GM12801 (cell line): ENCODE results near the gene UGT1A4.

Source experiments
- TF ChIP-seq, protein P1 (sequence below): IDR thresholded peaks from one replicate; pipeline ENCODE4 v1.5.1; 2011; ENCODE audit warnings: control low read depth; ENCODE audit not compliant: insufficient read length; ENCODE audit errors: extremely low read depth

UGT1A4 gene

GRCh38 chr2:233712611-233713261, 5.8 kb upstream of the UGT1A4 start, which contains the start of gene UGT1A5:
Gene UGT1A5, plus strand, starts transcription at chr2:233712907. Its CDS starts 85 bp downstream, at chr2:233712992.
- TF ChIP-seq, protein P1, sequence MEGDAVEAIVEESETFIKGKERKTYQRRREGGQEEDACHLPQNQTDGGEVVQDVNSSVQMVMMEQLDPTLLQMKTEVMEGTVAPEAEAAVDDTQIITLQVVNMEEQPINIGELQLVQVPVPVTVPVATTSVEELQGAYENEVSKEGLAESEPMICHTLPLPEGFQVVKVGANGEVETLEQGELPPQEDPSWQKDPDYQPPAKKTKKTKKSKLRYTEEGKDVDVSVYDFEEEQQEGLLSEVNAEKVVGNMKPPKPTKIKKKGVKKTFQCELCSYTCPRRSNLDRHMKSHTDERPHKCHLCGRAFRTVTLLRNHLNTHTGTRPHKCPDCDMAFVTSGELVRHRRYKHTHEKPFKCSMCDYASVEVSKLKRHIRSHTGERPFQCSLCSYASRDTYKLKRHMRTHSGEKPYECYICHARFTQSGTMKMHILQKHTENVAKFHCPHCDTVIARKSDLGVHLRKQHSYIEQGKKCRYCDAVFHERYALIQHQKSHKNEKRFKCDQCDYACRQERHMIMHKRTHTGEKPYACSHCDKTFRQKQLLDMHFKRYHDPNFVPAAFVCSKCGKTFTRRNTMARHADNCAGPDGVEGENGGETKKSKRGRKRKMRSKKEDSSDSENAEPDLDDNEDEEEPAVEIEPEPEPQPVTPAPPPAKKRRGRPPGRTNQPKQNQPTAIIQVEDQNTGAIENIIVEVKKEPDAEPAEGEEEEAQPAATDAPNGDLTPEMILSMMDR = no peak

- TF ChIP-seq, protein P1 = no peak
Observed at GRCh38 chr2:233713262-233713615, 5.3 kb upstream of the UGT1A4 start.

- TF ChIP-seq, protein P1 = no peak
Observed at GRCh38 chr2:233714121-233714520, 4.4 kb upstream of the UGT1A4 start.

DNA sequence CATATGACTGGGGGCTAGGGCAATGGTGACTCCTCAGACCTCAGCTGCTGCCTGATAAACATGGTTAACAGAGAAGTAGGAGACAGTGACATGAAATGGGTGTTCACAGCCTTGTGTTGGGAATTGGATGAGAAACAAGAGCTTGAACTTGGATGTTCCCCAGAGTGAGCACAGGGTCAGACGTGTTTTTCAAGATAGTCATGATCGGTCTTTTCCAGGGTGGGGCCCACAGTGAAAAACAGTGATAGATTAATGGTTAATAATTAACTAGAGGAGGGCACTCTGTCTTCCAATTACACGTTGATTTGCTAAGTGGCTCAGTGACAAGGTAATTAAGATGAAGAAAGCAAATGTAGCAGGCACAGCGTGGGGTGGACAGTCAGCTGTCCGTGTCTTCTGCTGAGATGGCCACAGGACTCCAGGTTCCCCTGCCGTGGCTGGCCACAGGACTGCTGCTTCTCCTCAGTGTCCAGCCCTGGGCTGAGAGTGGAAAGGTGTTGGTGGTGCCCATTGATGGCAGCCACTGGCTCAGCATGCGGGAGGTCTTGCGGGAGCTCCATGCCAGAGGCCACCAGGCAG, 10.3 kb downstream of the UGT1A4 start, which contains the start of gene UGT1A3:
UGT1A3 (plus strand) TSS at position 320 of the 579 bp plus-strand sequence; CDS start at position 405, 85 bp downstream.
- TF ChIP-seq, protein P1 = no peak

GRCh38 chr2:233740870-233741269, 22.3 kb downstream of the UGT1A4 start:
- TF ChIP-seq, protein P1 = no peak

GRCh38 chr2:233743464-233744259, 25.1 kb downstream of the UGT1A4 start:
- TF ChIP-seq, protein P1 = no peak

DNA sequence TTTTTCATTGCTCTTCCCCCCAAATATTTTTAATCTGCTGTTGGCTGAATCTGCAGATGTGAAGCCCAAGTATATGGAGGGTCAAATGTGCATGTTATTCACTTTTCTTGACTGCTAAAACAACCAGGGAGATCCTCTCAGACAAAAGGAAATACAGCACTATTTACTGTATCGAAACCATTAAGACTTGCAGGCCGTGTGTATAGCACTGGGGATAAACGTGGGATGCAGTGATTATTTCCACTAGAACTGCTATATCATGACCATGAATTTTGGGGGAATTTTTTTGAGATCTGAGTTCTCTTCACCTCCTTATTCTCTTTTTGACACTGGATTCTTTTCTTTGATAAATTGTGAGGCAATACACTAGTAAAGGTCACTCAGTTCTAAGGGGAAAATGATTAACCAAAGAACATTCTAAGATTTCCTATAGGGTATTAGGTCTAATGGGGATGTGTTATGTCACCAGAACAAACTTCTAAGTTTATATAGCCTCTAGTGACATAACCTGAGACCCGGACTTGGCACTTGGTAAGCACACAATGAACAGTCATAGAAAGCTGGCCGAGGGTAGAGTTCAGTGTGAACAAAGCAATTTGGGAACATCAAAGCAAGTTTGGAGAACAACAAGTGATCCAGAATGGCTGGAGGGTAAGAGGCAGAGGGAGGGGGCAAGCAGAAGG, 26.7 kb downstream of the UGT1A4 start:
- TF ChIP-seq, protein P1 = no peak
